IPS DF 4.7 (cell line): ENCODE results near the gene CMSS1.

ENCODE experiments used
- DNase-seq: peaks from one replicate; pipeline ENCODE4 v3.0.0-alpha.2; 2013; ENCODE audit warnings: low spot score; ENCODE audit errors: extremely low read depth

Gene CMSS1

GRCh38 chr3:100023150-100023549 is 205.5 kb downstream of the CMSS1 start:
- no peak for DNase-seq

- no peak for DNase-seq
These were observed 205.9 kb downstream of the CMSS1 start for GRCh38 chr3:100023595-100023994.

GRCh38 chr3:100024520-100025303 is 207.1 kb downstream of the CMSS1 start:
- no peak for DNase-seq

GRCh38 chr3:100027321-100027720 is 209.7 kb downstream of the CMSS1 start:
- no peak for DNase-seq

GRCh38 chr3:100029052-100029451 is 211.4 kb downstream of the CMSS1 start:
- no peak for DNase-seq

GRCh38 chr3:100029689-100030088 is 212.0 kb downstream of the CMSS1 start:
- DNase-seq: no peak

GRCh38 chr3:100030346-100030745 is 212.7 kb downstream of the CMSS1 start:
- no peak for DNase-seq

GRCh38 chr3:100030914-100031425 is 213.3 kb downstream of the CMSS1 start:
- no peak for DNase-seq

GRCh38 chr3:100032243-100032642 is 214.6 kb downstream of the CMSS1 start:
- no peak for DNase-seq

- no peak for DNase-seq
These were observed 215.5 kb downstream of the CMSS1 start for GRCh38 chr3:100033184-100033583.

- DNase-seq: no peak
These were observed 216.3 kb downstream of the CMSS1 start for GRCh38 chr3:100033903-100034471.

- DNase-seq: no peak
These were observed 221.4 kb downstream of the CMSS1 start for GRCh38 chr3:100039075-100039474.

- DNase-seq: no peak
These were observed 223.0 kb downstream of the CMSS1 start for GRCh38 chr3:100040451-100041225.

GRCh38 chr3:100041328-100041749 is 223.7 kb downstream of the CMSS1 start:
- DNase-seq: no peak

GRCh38 chr3:100042166-100042981 is 224.7 kb downstream of the CMSS1 start:
- no peak for DNase-seq

GRCh38 chr3:100043271-100043670 is 225.6 kb downstream of the CMSS1 start:
- DNase-seq: no peak

- DNase-seq: no peak
These were observed 226.7 kb downstream of the CMSS1 start for GRCh38 chr3:100044369-100044768.

GRCh38 chr3:100045696-100046095 is 228.0 kb downstream of the CMSS1 start:
- no peak for DNase-seq

- DNase-seq: no peak
These were observed 229.3 kb downstream of the CMSS1 start for GRCh38 chr3:100046986-100047385.

GRCh38 chr3:100047455-100048141 is 229.9 kb downstream of the CMSS1 start:
- no peak for DNase-seq

- no peak for DNase-seq
These were observed 230.6 kb downstream of the CMSS1 start for GRCh38 chr3:100048248-100048647.
